VCaP (cell line): ENCODE results near the gene ATF3.

Source experiments
- H3K27ac ChIP-seq: fragments of 450-650 bp; 2 replicates; pipeline ENCODE4 v1.5.1; 2017
- CTCF ChIP-seq: fragments of 450-650 bp; conservative IDR thresholded peaks from 2 replicates; pipeline ENCODE4 v1.5.1; 2017; ENCODE audit warnings: mild to moderate bottlenecking, moderate library complexity

The ATF3 gene

DNA sequence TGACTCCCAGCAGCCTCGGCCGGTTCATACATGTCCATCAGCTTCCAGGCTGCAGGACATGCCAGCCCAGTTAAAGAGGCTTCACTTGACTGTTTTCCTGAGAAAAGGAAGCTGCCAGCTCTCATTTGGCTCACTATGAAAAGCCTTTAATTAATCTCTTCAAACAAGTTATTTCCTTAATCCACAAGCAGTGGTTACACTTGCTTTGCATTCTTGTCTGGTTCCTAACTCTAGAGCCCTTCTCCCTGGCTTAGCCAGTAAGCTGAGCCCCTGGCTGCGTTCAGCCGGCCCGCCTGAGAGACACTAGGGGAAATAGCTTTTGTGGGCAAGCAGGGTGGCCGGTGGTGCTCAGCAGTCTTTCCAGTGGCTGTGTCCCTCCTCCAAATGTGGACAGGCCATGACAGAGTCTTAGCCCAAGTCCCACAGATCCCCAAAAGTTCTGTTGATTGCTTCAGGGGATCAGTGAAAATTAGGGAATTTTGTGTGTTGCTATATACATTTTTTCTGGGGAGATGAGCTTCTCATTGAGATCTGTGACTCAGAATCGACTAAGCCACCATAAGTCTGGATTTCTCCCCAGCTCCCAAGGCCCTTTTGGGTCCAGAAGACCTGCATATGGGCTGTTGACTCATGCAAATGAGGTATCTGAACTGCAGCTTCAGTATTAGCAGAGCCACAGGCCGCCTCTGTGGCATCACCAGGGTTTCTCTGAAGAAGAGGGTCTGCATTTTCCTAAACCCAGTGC is 10.1 kb downstream of the ATF3 start:
- H3K27ac ChIP-seq: no peak overlapping the region
- TF ChIP-seq CTCF: no peak

GRCh38 chr1:212620293-212620692 is 11.7 kb downstream of the ATF3 start:
- no peak for TF ChIP-seq CTCF
- no peak overlapping the region for H3K27ac ChIP-seq

- no peak for TF ChIP-seq CTCF
These were observed 12.7 kb downstream of the ATF3 start for GRCh38 chr1:212621043-212621948.

DNA sequence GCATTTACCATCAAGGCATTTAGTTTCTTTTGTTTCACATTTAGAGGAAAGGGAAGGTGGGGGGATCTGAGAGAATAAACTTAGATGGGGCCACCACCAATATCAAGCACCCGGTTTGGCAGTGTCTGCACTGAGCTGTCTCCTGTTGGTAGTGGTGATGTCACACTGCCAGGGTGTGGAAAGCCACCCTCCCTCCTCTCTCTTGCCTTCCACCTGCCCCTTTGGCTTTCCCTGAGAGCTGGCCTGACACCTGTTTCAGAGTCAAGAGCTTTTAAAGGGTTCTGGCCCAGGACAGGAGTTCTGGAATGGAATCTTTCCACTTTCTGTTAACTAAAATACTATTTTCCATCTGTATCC is 13.4 kb downstream of the ATF3 start:
- TF ChIP-seq CTCF: no peak
- H3K27ac ChIP-seq: no peak overlapping the region

More at GRCh38 chr1:212621043-212621948, 12.7 kb downstream of the ATF3 start:
- H3K27ac ChIP-seq: no peak overlapping the region

GRCh38 chr1:212622467-212622866 is 13.9 kb downstream of the ATF3 start:
- TF ChIP-seq CTCF: no peak
- H3K27ac ChIP-seq: no peak overlapping the region

GRCh38 chr1:212622906-212623305 is 14.3 kb downstream of the ATF3 start:
- no peak overlapping the region for H3K27ac ChIP-seq
- no peak for TF ChIP-seq CTCF

- no peak overlapping the region for H3K27ac ChIP-seq
- no peak for TF ChIP-seq CTCF
These were observed 15.0 kb downstream of the ATF3 start for GRCh38 chr1:212623603-212624002.
